Measurements from ENCODE around the gene NFKBIE. TPM values are rescaled to one million over a fixed set of nuclear protein-coding genes. Genes with fewer than 3 reads are reported as not detected.

NFKBIE gene
- total and polyA plus RNA-seq, 2 donors (not counting 1 experiment from before 2014, with no cell fraction given) = 46.5 to 90.0 TPM

- H3K27ac ChIP-seq (ENCODE audit: low read length in 2 of 2) = no peak overlapping the region
- Mint-ChIP-seq H3K9me3 (ENCODE audit: insufficient read depth) (no peaks in the 10 kb centered on the region), H3K4me3 (no peak overlapping the region), H3K27ac (peak overlapping the region; percentile 12), H3K4me1 (peaks cover 76% of the 10 kb centered on the region), H3K27me3 (no peaks in the 10 kb centered on the region)
- no peak overlapping the region for H2AFZ ChIP-seq (ENCODE audit: insufficient read depth, low read depth, low read length, poor library complexity, severe bottlenecking)
- POLR2A ChIA-PET = interaction anchor here (0.7 to 2.2 kb wide), 4 partner anchors 10 to 537 kb away, joined by 3 to 10 read pairs (median 4); no protein-coding TSS in a partner anchor
- peaks cover 40% of the 10 kb centered on the region for H3K79me2 ChIP-seq (ENCODE audit: control insufficient read depth, insufficient read depth, low read length)
- no peak overlapping the region for H3K9ac ChIP-seq (ENCODE audit: low read length)
- H4K20me1 ChIP-seq (ENCODE audit: control insufficient read depth, insufficient read depth, low read length, poor library complexity, severe bottlenecking) = peaks cover 87% of the 10 kb centered on the region
- no peaks in the 10 kb centered on the region for H3K9me3 ChIP-seq (ENCODE audit: control extremely low read depth in 1 of 3, control insufficient read depth in 2 of 3, insufficient read depth in 1 of 3, low read length in 2 of 3)
- H3K4me1 ChIP-seq (ENCODE audit: control insufficient read depth in 2 of 2, insufficient read depth in 2 of 2, low read length in 2 of 2) = peaks cover 21 to 55% of the 10 kb centered on the region in 2 donors
- no peaks in the 10 kb centered on the region for H3K27me3 ChIP-seq (replicated peaks in 1 of 4; ENCODE audit: control extremely low read depth in 1 of 4, control insufficient read depth in 3 of 4, insufficient read depth in 4 of 4, low read length in 3 of 4)
- intact Hi-C loops (cut with micrococcal nuclease) = no loop called here
- H3K4me3 ChIP-seq (ENCODE audit: control extremely low read depth in 1 of 5, extremely low read depth in 1 of 5, insufficient read depth in 1 of 5, low read depth in 2 of 5, low read length in 4 of 5) = no peak overlapping the region
- CTCF ChIA-PET = interaction anchor here (0.6 to 2.0 kb wide), 10 partner anchors 10 to 1161 kb away, joined by 3 to 11 read pairs (median 3); partner anchors contain the start of gene AARS2
- DNase-seq = no peak
- no peak for ATAC-seq (ENCODE audit: low read depth)
- no peak for TF ChIP-seq EZH2 (IDR thresholded peaks at IDR 0.05; ENCODE audit: borderline replicate concordance, insufficient read depth, low read depth, low read length, poor library complexity, severe bottlenecking)
- peaks cover 9 to 77% of the 10 kb centered on the region in 2 experiments for H3K36me3 ChIP-seq (replicated peaks in 1 of 2; ENCODE audit: control extremely low read depth in 1 of 2, control insufficient read depth in 1 of 2, extremely low read depth in 1 of 2, insufficient read depth in 2 of 2, low read length in 1 of 2)
- 92% methylated on average over 10 of the region's 14 CpGs for WGBS (ENCODE audit: insufficient coverage)
- no peak overlapping the region for H3K4me2 ChIP-seq (replicated peaks; ENCODE audit: low read depth, low read length, poor library complexity, severe bottlenecking)
Observed at GRCh38 chr6:44251576-44252524, 13.5 kb downstream of the NFKBIE start.

- peaks cover 9 to 77% of the 10 kb centered on the region in 2 experiments for H3K36me3 ChIP-seq (replicated peaks in 1 of 2; ENCODE audit: control extremely low read depth in 1 of 2, control insufficient read depth in 1 of 2, extremely low read depth in 1 of 2, insufficient read depth in 2 of 2, low read length in 1 of 2)
Observed at GRCh38 chr6:44250718-44251123, 14.6 kb downstream of the NFKBIE start.

More at GRCh38 chr6:44250718-44251123, 14.6 kb downstream of the NFKBIE start:
- no peak overlapping the region for H3K27ac ChIP-seq (ENCODE audit: low read length in 2 of 2)
- Mint-ChIP-seq H3K27ac (peak overlapping the region; percentile 32), H3K4me3 (no peak overlapping the region), H3K27me3 (no peaks in the 10 kb centered on the region), H3K4me1 (peaks cover 70% of the 10 kb centered on the region), H3K9me3 (ENCODE audit: insufficient read depth) (no peaks in the 10 kb centered on the region)
- H4K20me1 ChIP-seq (ENCODE audit: control insufficient read depth, insufficient read depth, low read length, poor library complexity, severe bottlenecking) = peaks cover 79% of the 10 kb centered on the region
- no peak overlapping the region for H3K4me2 ChIP-seq (replicated peaks; ENCODE audit: low read depth, low read length, poor library complexity, severe bottlenecking)
- H3K4me3 ChIP-seq (ENCODE audit: control extremely low read depth in 1 of 5, extremely low read depth in 1 of 5, insufficient read depth in 1 of 5, low read depth in 2 of 5, low read length in 4 of 5) = no peak overlapping the region
- DNase-seq = no peak
- H3K9me3 ChIP-seq (ENCODE audit: control extremely low read depth in 1 of 3, control insufficient read depth in 2 of 3, insufficient read depth in 1 of 3, low read length in 2 of 3) = no peaks in the 10 kb centered on the region
- ChIA-PET POLR2A (interaction anchor here (1.5 to 2.2 kb wide), 2 partner anchors 12 to 13 kb away, joined by 5 to 10 read pairs; no protein-coding TSS in a partner anchor), CTCF (interaction anchor here (1.1 to 2.0 kb wide), 3 partner anchors 17 to 62 kb away, joined by 3 to 11 read pairs (median 3); partner anchors contain the start of gene AARS2)
- no peak overlapping the region for H2AFZ ChIP-seq (ENCODE audit: insufficient read depth, low read depth, low read length, poor library complexity, severe bottlenecking)
- intact Hi-C loops (cut with micrococcal nuclease) = no loop called here
- no peak overlapping the region for H3K9ac ChIP-seq (ENCODE audit: low read length)
- no peak for ATAC-seq (ENCODE audit: low read depth)
- peaks cover 11 to 47% of the 10 kb centered on the region in 2 donors for H3K4me1 ChIP-seq (ENCODE audit: control insufficient read depth in 2 of 2, insufficient read depth in 2 of 2, low read length in 2 of 2)
- no peaks in the 10 kb centered on the region for H3K27me3 ChIP-seq (replicated peaks in 1 of 4; ENCODE audit: control extremely low read depth in 1 of 4, control insufficient read depth in 3 of 4, insufficient read depth in 4 of 4, low read length in 3 of 4)
- WGBS (ENCODE audit: insufficient coverage) = no CpG with 5 or more reads among the region's 3 CpGs
- no peak for TF ChIP-seq EZH2 (IDR thresholded peaks at IDR 0.05; ENCODE audit: borderline replicate concordance, insufficient read depth, low read depth, low read length, poor library complexity, severe bottlenecking)
- TF ChIP-seq CTCF (IDR thresholded peaks at IDR 0.05) = no peak
- peaks cover 40% of the 10 kb centered on the region for H3K79me2 ChIP-seq (ENCODE audit: control insufficient read depth, insufficient read depth, low read length)
